ENCODE measurements around the gene PARP11. TPM values are rescaled to one million over a fixed set of nuclear protein-coding genes. Genes with fewer than 3 reads are reported as not detected.

PARP11 gene
- total RNA-seq, 1 donor from 2014 or later: 3.6 TPM

GRCh38 chr12:3820122-3820521 is 53.1 kb downstream of the PARP11 start:
- peak; percentile 4 for DNase-seq

GRCh38 chr12:3816266-3816665 is 56.9 kb downstream of the PARP11 start:
- DNase-seq: no peak

- no peak for DNase-seq
Measured at GRCh38 chr12:3815094-3815766, 58.0 kb downstream of the PARP11 start.

- no peak for DNase-seq
Measured at GRCh38 chr12:3810540-3810939, 62.7 kb downstream of the PARP11 start.

- no peak for DNase-seq
Measured at GRCh38 chr12:3810016-3810370, 63.2 kb downstream of the PARP11 start.

- no peak for DNase-seq
Measured at GRCh38 chr12:3809357-3810015, 63.7 kb downstream of the PARP11 start.

GRCh38 chr12:3805077-3805476 is 68.1 kb downstream of the PARP11 start:
- DNase-seq: no peak

GRCh38 chr12:3803865-3804472 is 69.2 kb downstream of the PARP11 start:
- DNase-seq: peak; percentile 85

- no peak for DNase-seq
Measured at GRCh38 chr12:3802721-3803120, 70.5 kb downstream of the PARP11 start.

- DNase-seq: no peak
Measured at GRCh38 chr12:3797531-3798048, 75.6 kb downstream of the PARP11 start.

GRCh38 chr12:3795492-3796133 is 77.6 kb downstream of the PARP11 start:
- DNase-seq: no peak

GRCh38 chr12:3795066-3795465 is 78.1 kb downstream of the PARP11 start:
- no peak for DNase-seq

- DNase-seq: no peak
Measured at GRCh38 chr12:3792623-3793288, 80.4 kb downstream of the PARP11 start.

GRCh38 chr12:3791256-3791874 is 81.8 kb downstream of the PARP11 start:
- no peak for DNase-seq

- no peak for DNase-seq
Measured at GRCh38 chr12:3790642-3791041, 82.6 kb downstream of the PARP11 start.

GRCh38 chr12:3789838-3790237 is 83.4 kb downstream of the PARP11 start:
- no peak for DNase-seq

- DNase-seq: peak; percentile 75
Measured at GRCh38 chr12:3777206-3777809, 95.9 kb downstream of the PARP11 start.

- DNase-seq: no peak
Measured at GRCh38 chr12:3775385-3776035, 97.7 kb downstream of the PARP11 start.

GRCh38 chr12:3772380-3772779 is 100.8 kb downstream of the PARP11 start:
- peak; percentile 60 for DNase-seq

- DNase-seq: no peak
Measured at GRCh38 chr12:3771853-3772252, 101.3 kb downstream of the PARP11 start.

GRCh38 chr12:3770891-3771290 is 102.3 kb downstream of the PARP11 start:
- DNase-seq: peak; percentile 59

All from dermis blood vessel endothelial cell (primary cell).